Limb (tissue), 2 donors: ENCODE measurements around the gene LGMN.

Experiments
- DNase-seq, 2 donors: peaks; one replicate each; pipeline ENCODE4 v3.0.0-alpha.2; 2016; ENCODE audit errors: extremely low spot score in 2 of 2

The LGMN gene

DNA sequence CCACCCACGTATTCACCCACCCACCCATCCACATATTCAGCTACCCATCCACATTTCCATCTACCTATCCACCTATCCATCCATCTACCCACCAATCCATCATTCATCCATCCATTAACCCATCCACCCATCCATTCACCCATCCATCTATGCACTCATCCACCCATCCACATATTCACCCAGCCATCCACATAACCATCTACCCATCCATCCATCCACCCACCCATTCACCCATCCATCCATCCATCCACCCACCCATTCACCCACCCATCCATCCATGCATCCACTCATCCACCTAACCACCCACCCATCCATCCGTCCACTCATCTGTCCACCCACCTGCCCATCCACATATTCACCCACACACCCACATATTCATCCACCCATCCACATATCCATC lies 70.5 kb downstream of the LGMN start:
- no peak for DNase-seq

DNA sequence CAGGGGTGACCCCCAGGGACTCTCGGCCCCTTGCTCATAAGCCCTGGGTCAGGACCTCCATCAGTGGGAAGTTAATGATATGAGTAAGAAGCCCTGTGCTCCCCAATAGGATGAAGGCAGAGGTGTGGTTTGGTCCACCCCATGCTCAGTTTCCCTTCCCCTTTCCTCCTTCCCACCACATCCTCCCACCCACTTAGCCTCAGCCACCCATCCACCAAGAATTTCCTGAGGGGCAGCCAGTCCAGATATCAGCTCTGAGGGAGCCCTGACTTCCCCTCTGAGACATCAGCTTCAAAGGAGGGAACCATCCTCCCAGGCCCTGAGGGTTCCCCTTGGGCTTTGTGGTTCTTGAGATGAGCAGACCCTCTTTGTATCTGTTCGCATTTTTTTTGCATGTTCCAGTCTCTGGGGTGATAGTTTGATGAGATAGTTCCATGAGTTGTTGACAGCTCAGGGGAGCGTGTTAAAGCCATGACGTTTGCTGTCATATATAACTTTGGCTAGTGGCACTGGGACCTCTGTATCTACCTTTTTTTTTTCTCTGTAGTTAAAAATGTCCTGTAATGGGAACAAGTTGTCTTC lies 71.2 kb downstream of the LGMN start:
- DNase-seq: no peak

DNA sequence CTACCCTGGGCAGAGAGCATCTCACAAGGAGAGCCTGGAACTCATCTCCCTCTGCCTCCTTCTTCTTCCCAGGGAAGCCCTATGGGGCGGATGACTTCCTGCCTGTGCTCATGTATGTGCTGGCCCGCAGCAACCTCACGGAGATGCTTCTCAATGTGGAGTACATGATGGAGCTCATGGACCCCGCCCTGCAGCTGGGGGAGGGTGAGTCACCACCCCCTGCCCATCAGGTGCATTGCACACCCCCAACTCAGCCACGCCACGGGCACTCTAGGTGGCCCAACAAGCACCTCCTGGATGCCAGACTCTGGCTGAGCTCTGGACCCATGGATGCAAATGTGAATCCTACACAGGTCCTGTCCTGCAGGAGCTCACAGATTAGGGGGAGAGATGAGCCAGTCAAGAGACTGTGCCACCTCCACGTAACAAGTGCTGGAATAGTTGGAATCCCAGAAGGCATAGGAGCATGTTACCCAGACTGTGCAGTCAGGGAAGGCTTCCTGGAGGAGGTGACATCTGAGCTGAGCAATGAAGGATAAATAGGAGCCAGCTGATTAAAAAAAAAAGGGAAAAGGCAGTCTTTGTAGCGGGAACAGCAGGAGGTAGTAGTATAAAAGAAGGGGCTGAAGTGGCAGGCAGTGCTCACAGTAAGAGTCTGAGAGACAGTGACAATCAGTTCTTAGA lies 71.9 kb downstream of the LGMN start:
- DNase-seq: no peak

DNA sequence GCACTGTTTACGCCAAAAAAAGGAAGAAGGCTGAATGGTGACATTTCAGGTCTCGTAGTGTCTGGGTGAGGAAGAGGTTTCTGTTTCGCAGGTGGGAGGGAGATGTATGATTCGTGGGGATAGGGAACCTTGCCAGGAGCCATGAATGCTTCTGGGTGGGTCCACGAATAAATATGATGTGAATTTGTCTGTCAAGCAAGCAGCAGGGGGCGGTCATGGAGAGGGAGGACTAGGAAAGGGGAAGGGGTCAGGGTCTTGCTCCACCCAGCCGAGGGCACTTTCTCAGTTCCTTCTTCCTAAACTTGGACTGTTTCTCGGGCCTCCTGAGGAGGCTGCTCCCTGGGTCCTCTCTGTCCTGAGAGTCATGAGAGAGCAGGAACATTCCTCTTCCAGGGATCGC lies 72.5 kb downstream of the LGMN start:
- DNase-seq: no peak

DNA sequence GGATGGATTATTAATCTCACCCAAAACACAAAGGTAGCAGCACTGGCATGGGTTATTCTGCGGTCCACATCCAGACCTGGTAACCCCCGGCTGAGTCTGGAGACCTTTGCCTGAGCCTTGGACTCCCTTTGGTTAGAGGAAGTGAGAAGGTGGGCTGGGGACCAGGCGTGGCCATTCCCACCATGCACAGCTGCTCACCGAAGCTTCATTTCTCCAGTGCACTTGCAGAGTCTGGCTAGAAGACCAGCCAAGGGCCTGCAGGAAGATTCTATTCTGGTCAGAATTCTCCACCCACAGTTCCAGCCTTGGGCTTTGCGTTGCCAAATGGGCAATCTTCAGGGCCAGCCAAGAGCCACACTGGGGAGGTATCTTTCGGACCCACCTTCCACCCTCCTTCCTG lies 73.0 kb downstream of the LGMN start:
- no peak for DNase-seq

DNA sequence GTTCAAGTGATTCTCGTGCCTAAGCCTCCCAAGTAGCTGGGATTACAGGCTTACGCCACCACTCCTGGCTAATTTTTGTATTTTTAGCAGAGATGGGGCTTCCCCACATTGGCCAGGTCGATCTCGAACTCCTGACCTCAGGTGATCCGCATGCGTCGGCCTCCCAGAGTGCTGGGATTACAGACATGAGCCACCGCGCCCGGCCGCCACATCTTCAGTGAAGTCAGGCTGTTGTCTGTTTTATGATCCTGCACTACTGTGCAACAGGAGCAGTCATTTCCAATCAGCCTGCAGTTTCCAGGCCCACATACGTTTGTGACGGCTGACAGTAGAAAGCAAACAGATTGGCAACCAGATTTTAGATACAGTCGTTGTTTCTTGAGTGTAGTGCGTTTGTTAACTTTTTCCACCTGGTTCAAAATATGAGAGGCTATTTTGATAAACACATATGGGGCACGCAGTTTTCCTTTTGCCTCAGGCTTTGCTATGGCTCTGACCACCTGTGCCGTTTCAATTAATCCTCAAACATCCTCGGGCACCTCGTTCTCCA lies 74.8 kb downstream of the LGMN start:
- no peak for DNase-seq

DNA sequence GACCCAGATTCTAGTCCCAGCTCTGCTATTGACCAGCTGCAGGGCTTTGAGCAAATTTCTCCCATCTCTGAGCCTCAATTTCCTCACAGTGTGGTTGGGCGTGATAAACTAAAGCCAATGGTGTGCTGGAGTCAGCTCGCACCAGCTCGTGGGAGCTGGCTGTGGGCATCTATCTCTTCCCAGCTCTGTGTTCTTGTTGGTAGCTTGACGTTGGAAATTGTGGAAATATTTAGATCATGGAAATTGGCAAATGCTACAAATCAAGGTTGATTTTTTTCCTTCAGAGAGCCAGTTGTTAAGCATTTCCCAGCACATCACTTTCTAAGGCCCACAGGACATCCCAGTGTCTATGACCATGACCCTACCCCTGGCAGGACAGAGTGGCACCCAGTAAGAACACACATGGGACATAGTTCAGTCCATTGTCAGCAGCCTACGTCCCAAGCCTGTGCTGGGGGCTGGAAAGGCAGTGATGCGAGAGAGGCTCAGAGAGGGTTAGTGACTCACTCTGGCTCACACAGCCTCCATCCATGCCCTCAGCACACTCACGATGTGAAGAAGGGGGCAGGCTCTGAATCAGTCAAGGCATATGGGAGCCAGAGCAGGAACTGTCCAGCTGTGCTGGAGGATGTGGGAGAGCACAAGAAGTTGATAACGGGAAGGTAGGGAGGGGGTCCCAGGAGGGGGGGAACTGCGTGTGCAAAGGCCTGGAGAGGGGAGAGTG lies 77.6 kb downstream of the LGMN start:
- no peak for DNase-seq

DNA sequence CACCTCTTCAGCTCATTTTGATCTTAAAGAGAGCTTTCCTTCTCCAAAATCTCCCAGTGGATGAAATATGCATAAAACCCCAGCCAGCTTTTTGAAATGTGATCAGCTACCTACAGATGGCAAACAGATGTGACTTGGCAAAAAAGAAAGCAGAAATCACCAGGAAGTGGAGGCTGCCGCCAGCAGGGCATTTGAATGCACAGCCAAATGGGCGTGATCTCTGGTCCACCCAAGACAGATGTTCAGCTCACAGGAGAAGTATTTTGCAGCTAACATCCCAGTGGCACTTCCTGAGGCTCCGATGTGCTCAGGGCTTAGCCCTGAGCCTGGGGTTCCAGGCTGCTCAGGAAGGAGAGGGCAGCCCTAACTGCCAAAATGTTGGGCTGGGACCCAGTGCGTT lies 78.3 kb downstream of the LGMN start:
- peak in 1 of 2 donors; percentile 78 for DNase-seq

DNA sequence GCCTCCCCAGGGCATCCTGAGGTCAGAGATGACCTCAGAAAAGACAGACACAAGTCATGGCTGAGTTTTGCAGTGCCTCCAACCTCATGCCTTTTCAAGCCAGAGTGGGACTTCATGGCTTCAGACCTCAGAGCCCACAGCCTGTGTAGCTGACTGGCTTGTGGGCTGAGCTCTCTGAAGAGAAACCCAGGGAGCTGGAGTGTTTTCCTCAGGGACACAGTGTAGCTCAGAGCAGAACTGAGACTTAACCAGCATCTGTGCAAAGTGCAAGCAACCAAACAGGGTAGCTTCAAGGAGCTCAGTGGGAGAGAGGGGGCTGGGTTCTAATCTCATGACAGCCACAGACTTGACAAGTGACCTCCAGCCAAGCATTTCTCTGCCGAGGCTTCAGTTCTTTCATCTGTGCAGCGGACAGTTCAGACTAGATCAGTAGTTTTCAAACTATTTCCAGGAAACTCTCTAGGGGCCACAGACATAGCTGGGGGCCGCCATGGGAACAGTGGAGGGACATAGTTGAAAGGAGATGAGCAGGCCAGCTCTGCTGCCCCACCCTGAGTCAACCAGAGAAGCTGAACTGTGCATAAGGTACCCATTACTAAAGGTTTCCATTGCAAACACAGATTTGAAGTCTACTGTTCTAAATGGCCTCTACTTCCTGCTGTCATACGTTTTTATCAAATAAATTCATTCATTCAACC lies 80.0 kb downstream of the LGMN start:
- no peak for DNase-seq

DNA sequence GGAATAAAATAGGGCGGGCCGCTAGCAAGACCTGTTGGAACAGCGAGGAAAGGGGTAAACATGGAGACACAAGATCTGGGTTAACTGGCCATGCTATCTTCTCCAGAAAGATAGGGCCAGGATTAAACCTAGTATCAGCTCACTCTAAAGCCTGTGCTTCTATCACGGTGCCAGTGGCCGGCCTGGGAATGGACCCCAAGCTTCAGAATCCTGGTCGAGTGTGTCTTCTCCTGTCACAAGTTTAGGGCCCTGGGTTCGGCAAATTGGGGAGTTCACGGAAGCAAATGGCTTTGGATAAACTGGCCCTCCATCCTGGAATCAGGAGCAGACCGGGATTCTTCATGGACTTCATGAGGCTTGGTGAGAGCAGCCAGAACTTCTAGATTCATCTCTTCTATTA lies 82.2 kb downstream of the LGMN start:
- no peak for DNase-seq

DNA sequence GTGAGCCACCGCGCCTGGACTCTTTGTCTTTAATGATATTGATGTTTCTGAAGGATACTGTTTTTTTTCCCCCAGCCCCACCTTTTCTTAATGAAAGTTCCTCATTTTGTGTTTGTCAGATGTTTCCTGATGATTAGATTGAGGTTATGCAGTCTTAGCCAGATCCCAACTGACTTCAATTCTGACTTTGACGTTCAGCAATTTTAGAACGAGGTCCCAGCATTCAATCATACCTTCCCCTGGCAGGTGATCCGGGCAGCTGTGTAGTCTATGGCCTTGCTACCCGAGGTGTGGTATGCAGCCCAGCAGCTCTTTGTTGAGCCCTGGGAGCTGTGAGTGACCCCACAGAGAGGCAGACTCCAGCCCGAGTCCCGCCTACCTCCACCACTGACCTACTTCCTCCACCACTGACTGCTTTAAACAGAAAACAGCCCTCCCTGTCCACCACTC lies 82.7 kb downstream of the LGMN start:
- DNase-seq: no peak

DNA sequence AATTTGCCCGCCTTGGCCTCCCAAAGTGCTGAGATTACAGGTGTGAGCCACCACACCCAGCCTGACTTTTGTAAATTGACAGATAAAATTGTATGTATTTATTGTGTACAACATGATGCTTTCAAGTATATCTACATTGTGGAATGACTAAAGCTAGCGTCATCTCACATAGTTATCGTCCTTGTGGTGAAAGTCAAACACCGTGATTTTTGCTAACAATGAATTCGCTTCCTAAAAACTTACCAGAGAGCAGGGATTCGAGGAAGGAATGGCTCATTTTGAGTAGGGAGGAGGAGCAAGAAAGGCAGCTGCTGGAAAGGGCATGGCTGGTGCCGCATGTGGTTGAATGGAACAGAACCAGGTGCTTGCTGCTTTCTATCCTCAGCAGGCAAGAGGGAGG lies 85.4 kb downstream of the LGMN start:
- no peak for DNase-seq

DNA sequence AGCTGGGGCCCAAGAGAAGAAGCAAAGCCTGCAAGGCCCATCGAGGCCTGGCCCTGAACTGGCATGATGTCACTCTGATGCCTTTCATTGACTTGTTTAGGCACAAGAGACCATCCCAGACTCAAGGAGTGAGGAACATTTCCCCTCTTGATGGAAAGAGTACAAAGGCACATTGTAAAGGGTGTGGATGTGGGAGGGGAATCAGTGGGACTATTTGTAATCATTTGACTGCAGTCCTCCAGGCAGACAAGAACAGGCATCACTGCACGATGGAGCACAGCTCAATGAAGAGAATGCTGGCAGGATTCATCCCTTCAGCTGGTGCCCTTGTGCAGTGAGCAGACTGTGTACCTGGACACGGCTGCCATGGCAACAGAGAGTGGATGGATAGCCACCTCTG lies 87.9 kb downstream of the LGMN start:
- no peak for DNase-seq

DNA sequence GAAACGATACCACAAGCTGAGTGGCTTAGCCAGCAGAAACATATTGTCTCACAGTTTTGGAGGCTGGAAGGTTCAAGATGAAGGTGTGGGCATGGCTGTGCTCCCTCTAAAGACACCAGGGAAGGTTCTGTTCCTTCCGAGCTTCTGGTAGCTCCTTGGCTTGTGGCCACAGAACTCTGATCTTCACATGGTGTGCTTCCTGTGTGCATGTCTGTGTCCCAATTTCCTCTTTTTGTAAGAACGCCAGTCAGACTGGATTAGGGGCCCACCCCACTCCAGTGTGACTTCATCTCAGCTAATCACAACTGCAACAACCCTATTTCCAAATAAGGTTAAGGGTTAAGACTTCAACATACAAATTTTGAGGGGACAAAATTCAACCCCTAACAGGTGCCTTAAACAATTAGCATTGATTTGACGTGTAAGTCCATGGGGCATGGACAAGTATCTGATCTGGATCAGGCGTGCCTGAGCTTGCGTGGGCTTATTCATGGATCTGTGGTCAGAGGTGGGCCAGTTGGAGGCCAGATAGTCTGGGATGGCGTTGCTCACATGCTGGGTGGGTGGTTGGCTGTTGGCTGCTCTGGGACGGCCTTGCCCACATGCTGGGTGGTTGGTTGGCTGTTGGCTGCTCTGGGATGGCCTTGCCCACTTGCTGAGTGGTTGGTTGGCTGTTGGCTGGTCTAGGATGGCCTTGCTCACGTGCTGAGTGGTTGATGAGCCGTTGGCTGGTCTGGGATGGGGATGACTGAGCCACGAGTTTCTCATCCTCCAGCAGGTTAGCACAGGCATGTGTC lies 88.5 kb downstream of the LGMN start:
- no peak for DNase-seq

DNA sequence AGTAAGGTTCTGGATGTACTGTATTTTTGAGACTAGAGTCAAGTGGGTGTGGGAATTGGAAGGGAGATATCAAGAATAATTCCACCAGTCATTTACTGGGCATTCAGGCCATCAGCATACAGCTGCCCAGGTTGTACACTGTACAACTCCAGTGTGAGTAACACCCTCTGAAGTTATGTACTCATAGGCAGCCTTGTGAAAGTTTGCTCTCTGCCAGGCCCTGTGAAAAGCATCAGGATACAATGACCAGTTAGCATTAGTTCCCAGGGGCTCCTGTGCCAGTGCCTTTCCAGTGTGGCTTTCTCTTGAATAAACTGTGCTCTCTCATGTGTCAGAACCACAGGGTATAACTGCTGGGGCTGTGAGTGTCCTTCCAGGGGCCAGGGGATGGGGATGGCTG lies 89.7 kb downstream of the LGMN start:
- DNase-seq: no peak

DNA sequence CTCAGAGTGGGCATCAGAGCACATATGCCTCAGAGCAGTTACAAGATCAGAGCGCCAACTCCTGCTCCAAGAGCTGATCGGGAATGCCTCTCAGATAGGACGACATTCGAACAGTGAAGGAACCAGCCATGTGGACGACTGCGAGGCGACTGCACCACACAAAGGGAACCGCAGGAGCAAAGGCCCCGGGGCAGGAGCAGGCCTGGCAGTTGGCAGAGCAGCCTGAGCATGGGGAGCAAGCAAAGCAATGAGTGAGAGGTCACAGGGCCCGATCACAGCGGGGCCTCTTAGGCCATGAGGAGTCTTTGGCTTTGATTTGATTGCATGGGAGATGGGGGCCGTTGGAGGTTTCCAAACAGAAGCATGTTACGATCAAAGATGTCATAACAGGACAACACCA lies 90.3 kb downstream of the LGMN start:
- DNase-seq: no peak

DNA sequence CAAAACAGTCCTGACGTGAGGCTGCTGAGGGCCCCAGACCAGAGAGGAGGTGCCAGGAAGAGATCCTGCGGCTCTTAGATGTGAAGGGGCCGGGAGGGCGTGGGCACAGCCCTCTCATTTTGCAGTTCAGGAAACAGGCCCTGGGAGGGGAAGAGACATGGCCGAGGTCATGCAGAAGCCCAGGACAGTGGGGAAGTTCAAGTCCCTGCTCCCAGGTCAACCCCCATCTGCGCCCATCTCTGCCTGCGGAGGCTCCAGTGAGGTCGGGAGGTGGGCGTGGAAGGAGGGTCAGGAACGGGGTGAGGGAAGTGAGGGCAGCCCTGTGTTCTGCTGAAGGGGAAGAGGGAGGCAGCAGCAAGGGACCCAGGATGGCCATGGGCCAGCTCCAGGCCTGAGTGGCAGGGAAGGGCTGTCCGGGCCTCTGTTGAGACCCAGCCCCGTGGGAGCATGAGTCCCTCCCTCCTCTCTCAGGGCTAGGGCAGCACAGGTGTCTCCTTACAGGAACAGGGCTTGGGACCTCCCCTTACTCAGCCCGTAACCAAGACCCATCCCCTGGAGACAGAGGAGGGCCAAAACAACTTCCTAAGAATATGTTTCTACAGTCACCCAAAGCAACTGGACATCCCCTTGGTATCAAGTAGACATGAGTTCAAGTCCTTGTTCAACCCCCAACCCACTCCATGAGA lies 90.8 kb downstream of the LGMN start:
- no peak for DNase-seq

DNA sequence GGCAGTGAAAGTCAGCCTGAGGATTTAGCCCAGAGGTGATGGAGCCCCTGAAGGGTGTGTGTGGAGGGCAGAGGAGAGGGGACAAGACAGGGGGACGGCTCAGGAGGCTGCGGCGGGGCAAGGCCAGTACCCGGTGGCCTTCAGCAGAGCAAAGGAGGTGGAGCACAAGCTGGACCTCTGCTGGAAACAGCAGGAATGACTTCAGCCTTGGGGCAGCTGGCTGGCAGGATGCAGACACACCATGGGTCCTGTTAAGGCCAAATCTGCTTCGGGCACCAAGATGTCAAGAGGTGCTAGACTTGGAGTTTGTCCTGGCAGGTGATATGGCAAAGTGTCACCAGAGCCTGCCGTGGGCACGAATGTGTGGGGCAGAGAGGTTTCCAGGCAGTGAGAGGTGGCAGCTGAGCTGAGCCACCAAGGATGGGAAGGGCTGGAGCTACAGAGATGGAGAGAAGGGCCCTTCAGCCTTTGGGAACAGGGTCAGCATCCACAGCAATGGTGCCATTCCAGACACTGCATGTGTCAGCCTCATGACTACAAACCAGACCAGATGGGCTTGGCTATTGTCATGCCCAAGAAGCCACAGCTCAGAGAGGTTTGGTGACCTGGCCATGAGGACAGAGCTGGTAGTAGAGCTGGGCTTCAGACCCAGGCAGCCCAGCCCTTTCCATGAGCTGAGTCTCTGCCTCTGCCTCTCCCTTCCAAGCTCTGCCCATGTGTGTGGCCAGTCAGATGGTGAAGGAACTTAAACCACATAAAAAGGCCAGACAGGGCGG lies 91.9 kb downstream of the LGMN start:
- no peak for DNase-seq

DNA sequence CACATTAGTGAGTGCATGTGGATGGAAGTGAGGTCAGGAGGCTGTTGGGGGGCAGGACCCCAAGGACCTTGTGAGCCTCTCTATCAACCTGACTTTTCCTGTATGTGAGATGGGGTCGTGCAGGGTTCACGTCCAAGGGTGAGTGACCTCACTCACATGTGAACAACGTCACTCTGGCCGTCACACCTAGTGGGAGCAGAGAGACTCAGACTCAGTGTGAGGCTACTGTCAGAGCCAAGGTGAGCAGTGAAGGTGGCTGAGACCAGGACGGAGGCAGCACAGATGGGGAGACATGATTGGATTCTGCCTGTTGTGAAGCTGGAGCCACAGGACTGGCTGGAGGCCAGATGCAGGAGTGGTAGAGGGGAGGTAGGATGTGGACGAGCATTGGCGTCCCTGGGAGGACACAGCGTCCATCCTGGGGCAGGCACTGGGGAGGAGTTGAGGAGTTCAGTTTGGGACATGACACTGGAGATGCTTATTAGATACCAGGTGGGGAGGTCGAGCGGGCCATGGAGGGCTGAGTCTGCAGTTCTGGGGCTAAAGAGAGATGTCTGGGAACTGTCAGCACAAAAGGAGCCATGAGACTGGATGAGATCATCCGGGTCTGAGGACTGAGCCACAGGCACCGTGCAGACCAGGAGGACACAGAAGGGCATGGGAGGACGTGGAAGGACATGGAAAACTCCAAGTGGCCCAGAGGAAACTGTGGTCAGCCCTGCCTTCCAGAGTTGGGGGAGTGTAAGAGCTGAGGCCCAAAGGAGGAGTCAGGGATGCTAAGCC lies 92.8 kb downstream of the LGMN start:
- DNase-seq: no peak
